ENCODE data around the gene DNAJC5G.

GRCh38 chr2:27278010-27278409 lies 2.8 kb downstream of the DNAJC5G start:
- TF ChIP-seq CTCF (IDR thresholded peaks at IDR 0.05) (no peak), EZH2 (IDR thresholded peaks at IDR 0.05) (no peak)

All from neural progenitor cell (in vitro differentiated cells).